GM12878 (cell line): ENCODE data around the gene GPR78. TPM values are rescaled to one million over a fixed set of nuclear protein-coding genes. Genes with fewer than 3 reads are reported as not detected.

Experiments
- ATAC-seq: fragments of 200-7000 bp; cut with Tn5 transposase; 3 replicates; pipeline ENCODE4 v1.9.1; 2020; ENCODE audit warnings: mild to moderate bottlenecking, moderate library complexity
- BruUV-seq: library from RNA; stranded (reverse); fragments of 400-500 nt; replicated peaks from 2 replicates; lab custom pipeline; 2021; lab: Mats Ljungman, UMichigan
- CTCF ChIA-PET: fragments of 300-600 bp; sonication (Branson Sonifier 250); formaldehyde crosslinking; extraction: SDS; loops from one replicate; lab custom pipeline; 2021; ENCODE audit warnings: inconsistent platforms; lab: Yijun Ruan, JAX
- POLR2A ChIA-PET: fragments of 350-600 bp; formaldehyde crosslinking; extraction: SDS; loops from one replicate; lab custom pipeline; 2021; ENCODE audit warnings: inconsistent platforms; lab: Charles Lee
- RAD21 ChIA-PET: fragments of 300-600 bp; sonication (Branson Sonifier 250); formaldehyde crosslinking; loops from one replicate; lab custom pipeline; 2023; ENCODE audit warnings: antibody characterized with exemption; ENCODE audit not compliant: unreplicated experiment; lab: Charles Lee
- SMC1A ChIA-PET: fragments of 300-600 bp; sonication (Branson Sonifier 250); formaldehyde crosslinking; loops from one replicate; lab custom pipeline; 2023; ENCODE audit not compliant: unreplicated experiment, uncharacterized antibody; lab: Charles Lee
- DNase-seq: peaks from one replicate; pipeline ENCODE4 v3.0.0-alpha.2; 2011; ENCODE audit warnings: low read depth, low spot score
- FAIRE-seq: peaks from 3 replicates; lab custom pipeline; 2011; peaks lifted over from hg19 to GRCh38; lab: Jason Lieb, UNC
- H2AFZ ChIP-seq: 2 replicates; pipeline ENCODE4 v1.6.0; 2011; ENCODE audit warnings: low read depth, low read length, control low read depth; ENCODE audit not compliant: control insufficient read depth
- H3K27ac ChIP-seq: 2 replicates; pipeline ENCODE4 v1.5.1; 2011; ENCODE audit warnings: control low read depth; ENCODE audit not compliant: control insufficient read depth, insufficient read depth
- H3K27me3 ChIP-seq, 2 experiments: replicated peaks in 1 of 2; 2 replicates each; pipeline versions ENCODE4 v1.6.0 to v1.6.1; 2011; ENCODE audit warnings: low read length in 1 of 2; ENCODE audit not compliant: control insufficient read depth in 2 of 2, insufficient read depth in 2 of 2
- H3K36me3 ChIP-seq, 2 experiments: 2 replicates each; pipeline ENCODE4 v1.5.1; 2011; ENCODE audit warnings: low read length in 1 of 2; ENCODE audit not compliant: control insufficient read depth in 2 of 2, insufficient read depth in 2 of 2
- H3K4me1 ChIP-seq: 2 replicates; pipeline ENCODE4 v1.6.1; 2011; ENCODE audit warnings: mild to moderate bottlenecking, low read length, moderate library complexity, mixed read lengths; ENCODE audit not compliant: control insufficient read depth, insufficient read depth
- H3K4me2 ChIP-seq: 2 replicates; pipeline ENCODE4 v1.6.0; 2011; ENCODE audit warnings: control low read depth; ENCODE audit not compliant: control insufficient read depth, insufficient read depth
- H3K4me3 ChIP-seq: fragments of 200-600 bp; sonication (generic); 2 replicates; pipeline ENCODE4 v1.5.1; 2016
- H3K79me2 ChIP-seq: 2 replicates; pipeline ENCODE4 v1.6.0; 2011; ENCODE audit warnings: low read length; ENCODE audit not compliant: control insufficient read depth, insufficient read depth
- H3K9ac ChIP-seq: 2 replicates; pipeline ENCODE4 v1.8.0; 2011; ENCODE audit warnings: low read length, control low read depth, mixed read lengths; ENCODE audit not compliant: control insufficient read depth, insufficient read depth
- H3K9me3 ChIP-seq: replicated peaks from 3 replicates; pipeline ENCODE4 v1.5.1; 2011; ENCODE audit warnings: mild to moderate bottlenecking, low read length; ENCODE audit not compliant: control insufficient read depth, insufficient read depth
- H4K20me1 ChIP-seq: 2 replicates; pipeline ENCODE4 v1.6.0; 2011; ENCODE audit not compliant: control insufficient read depth, insufficient read depth
- BRCA1 ChIP-seq: IDR thresholded peaks from 2 replicates; pipeline ENCODE4 v1.6.1; 2011; ENCODE audit warnings: low read depth, low read length, improper control_type of control experiment
- CBFB ChIP-seq: IDR thresholded peaks from 2 replicates; pipeline ENCODE4 v1.6.1; 2016; ENCODE audit warnings: antibody characterized with exemption, low read depth
- CEBPB ChIP-seq, 2 experiments: fragments of 150-350 bp in 1 of 2; IDR thresholded peaks; 2 replicates each; pipeline ENCODE4 v1.6.1; 2012 to 2014; ENCODE audit warnings: low read depth in 2 of 2, low read length in 2 of 2, borderline replicate concordance in 1 of 2, inconsistent platforms in 1 of 2
- CHD1 ChIP-seq: IDR thresholded peaks from 2 replicates; pipeline ENCODE4 v1.6.1; 2012; ENCODE audit warnings: low read depth, low read length, improper control_type of control experiment
- CREB1 ChIP-seq: IDR thresholded peaks from 2 replicates; pipeline ENCODE4 v1.6.1; 2012; ENCODE audit warnings: low read depth, mild to moderate bottlenecking, inconsistent platforms
- IKZF2 ChIP-seq, 2 experiments: fragments of 450-650 bp; IDR thresholded peaks; 2 replicates each; pipeline ENCODE4 v1.6.1; 2017; ENCODE audit warnings: mild to moderate bottlenecking in 2 of 2, moderate library complexity in 2 of 2
- MLLT1 ChIP-seq: fragments of 450-650 bp; IDR thresholded peaks from 2 replicates; pipeline ENCODE4 v1.6.1; 2016; ENCODE audit warnings: mild to moderate bottlenecking
- NRF1 ChIP-seq: conservative IDR thresholded peaks from 2 replicates; pipeline ENCODE4 v1.6.1; 2011; ENCODE audit warnings: mild to moderate bottlenecking, low read depth, low read length, improper control_type of control experiment
- RUNX3 ChIP-seq: IDR thresholded peaks from 2 replicates; pipeline ENCODE4 v1.6.1; 2012; ENCODE audit warnings: low read length, inconsistent platforms
- SP1 ChIP-seq: IDR thresholded peaks from one replicate; pipeline ENCODE4 v1.6.1; 2011; ENCODE audit warnings: low read depth, low read length
- SREBF1 ChIP-seq: IDR thresholded peaks from 2 replicates; pipeline ENCODE4 v1.6.1; 2012; ENCODE audit warnings: mild to moderate bottlenecking, low read length
- STAT1 ChIP-seq: fragments of 450-650 bp; conservative IDR thresholded peaks from 2 replicates; pipeline ENCODE4 v1.6.1; 2014; ENCODE audit warnings: antibody characterized with exemption, mild to moderate bottlenecking
- TCF3 ChIP-seq: IDR thresholded peaks from 2 replicates; pipeline ENCODE4 v1.6.1; 2012; ENCODE audit warnings: low read depth, mild to moderate bottlenecking, low read length, borderline replicate concordance; ENCODE audit not compliant: insufficient read depth
- ZBED1 ChIP-seq: IDR thresholded peaks from 2 replicates; pipeline ENCODE4 v1.6.1; 2016; ENCODE audit warnings: borderline replicate concordance
- WGBS: methylation state at CpG from one replicate; pipeline ENCODE4 v1.1.6; 2016; ENCODE audit warnings: low lambda C conversion rate; ENCODE audit not compliant: insufficient replicate concordance, insufficient coverage; ENCODE audit errors: missing lambda C conversion rate; 5-methylcytosine and 5-hydroxymethylcytosine counted together
- in situ Hi-C: fragments of 300-500 bp; cut with MboI; formaldehyde crosslinking; loops from 9 replicates; pipeline ENCODE4 v1.14.3; 2018; ENCODE audit warnings: mixed read lengths
- intact Hi-C: fragments of 100-400 bp; cut with micrococcal nuclease; formaldehyde crosslinking; loops from one replicate; pipeline ENCODE4 v1.14.2; 2022; ENCODE audit not compliant: unreplicated experiment
- polyA plus RNA-seq, 11 experiments: library from polyadenylated mRNA; depleted of rRNA in 4 of 11; unstranded in 6 of 11; stranded (reverse) in 5 of 11; fragments of >200 nt; fragmentation: Nextera tagmentation in 4 of 11; fragmentation: Illumina TruSeq in 1 of 11; extraction: Ambion mirVana in 4 of 11; extraction: Trizol in 1 of 11; gene quantifications; 1 replicate in 1 of 11; 2 replicates in 10 of 11; pipeline versions ENCODE4 v1.2.1 to v1.2.3, GENCODE V29; 2011 to 2016; ENCODE audit warnings: inconsistent platforms in 2 of 11, missing spikeins in 2 of 11, low read depth in 1 of 11
- total RNA-seq, 4 experiments: library from RNA; depleted of rRNA in 3 of 4; stranded (reverse); fragments of >200 nt in 3 of 4; fragmentation: Illumina TruSeq in 1 of 4; extraction: Trizol in 1 of 4; gene quantifications; 2 replicates each; pipeline versions ENCODE4 v1.2.1 to v1.2.3, GENCODE V29; 2013 to 2021
- TF ChIP-seq, protein P1 (sequence below): IDR thresholded peaks from 2 replicates; pipeline ENCODE4 v1.6.1; 2011; ENCODE audit warnings: borderline replicate concordance, low read depth, mild to moderate bottlenecking, moderate library complexity, low read length; ENCODE audit not compliant: insufficient read depth, poor library complexity, severe bottlenecking

GPR78 gene
- total and polyA plus RNA-seq, 10 of the 15 experiments (the other 5 are each of a cell fraction or from before 2014, with no cell fraction given) = 0.03 TPM; not detected in 9

DNA sequence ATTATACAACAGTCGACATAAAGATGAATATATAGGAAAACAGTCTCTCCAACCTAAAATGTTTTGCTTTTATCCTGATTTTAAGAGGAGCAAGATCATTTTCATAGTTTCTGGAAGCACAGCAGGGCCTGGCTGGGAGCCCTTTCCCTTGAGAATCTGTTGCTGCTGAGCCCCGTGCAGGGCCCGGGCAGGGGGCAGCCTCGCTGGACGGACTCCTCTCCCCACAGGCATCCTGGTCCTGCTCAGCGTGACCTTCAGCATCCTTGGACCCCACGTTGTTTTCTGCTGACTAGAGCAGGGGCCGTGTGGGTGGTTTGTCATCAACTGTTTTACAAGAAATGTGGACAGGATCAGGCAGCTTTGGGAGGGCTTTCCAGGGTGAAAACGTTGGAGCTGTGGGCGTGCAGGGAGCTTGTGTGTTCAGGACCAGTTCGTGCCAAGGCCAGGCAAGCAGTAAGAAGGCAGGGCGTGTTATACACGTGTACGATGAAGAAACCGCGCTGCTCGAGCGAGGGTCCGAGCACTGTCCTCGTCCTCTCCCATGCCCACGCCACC, 37.4 kb downstream of the GPR78 start:
- no peak for FAIRE-seq
- Histone ChIP-seq H3K27ac (no peak overlapping the region), H3K9ac (no peak overlapping the region), H3K79me2 (no peaks in the 10 kb centered on the region), H3K36me3 (no peaks in the 10 kb centered on the region; a peak in 1 of 4 replicates), H3K4me3 (no peak overlapping the region), H4K20me1 (no peaks in the 10 kb centered on the region), H3K9me3 (no peaks in the 10 kb centered on the region), H3K27me3 (no peaks in the 10 kb centered on the region; a peak in 1 of 4 replicates), H3K4me1 (no peaks in the 10 kb centered on the region), H3K4me2 (no peak overlapping the region), H2AFZ (no peak overlapping the region)
- intact Hi-C loops (no loop called here), in situ Hi-C loops (loop anchor here (10.0 kb wide), 1 partner anchor 307 kb away; no protein-coding TSS in a partner anchor)
- ChIA-PET CTCF (no interaction called here), POLR2A (no interaction called here), SMC1A (no interaction called here), RAD21 (no interaction called here)
- no TSS peak for BruUV-seq
- no peak for DNase-seq
- TF ChIP-seq, protein P1, sequence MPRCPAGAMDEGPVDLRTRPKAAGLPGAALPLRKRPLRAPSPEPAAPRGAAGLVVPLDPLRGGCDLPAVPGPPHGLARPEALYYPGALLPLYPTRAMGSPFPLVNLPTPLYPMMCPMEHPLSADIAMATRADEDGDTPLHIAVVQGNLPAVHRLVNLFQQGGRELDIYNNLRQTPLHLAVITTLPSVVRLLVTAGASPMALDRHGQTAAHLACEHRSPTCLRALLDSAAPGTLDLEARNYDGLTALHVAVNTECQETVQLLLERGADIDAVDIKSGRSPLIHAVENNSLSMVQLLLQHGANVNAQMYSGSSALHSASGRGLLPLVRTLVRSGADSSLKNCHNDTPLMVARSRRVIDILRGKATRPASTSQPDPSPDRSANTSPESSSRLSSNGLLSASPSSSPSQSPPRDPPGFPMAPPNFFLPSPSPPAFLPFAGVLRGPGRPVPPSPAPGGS = no peak
- no peak for TF ChIP-seq MLLT1
- no peak for TF ChIP-seq STAT1
- TF ChIP-seq IKZF2 (IDR thresholded peaks at IDR 0.05) = no peak
- TF ChIP-seq SREBF1 = no peak
- no peak for TF ChIP-seq RUNX3
- no peak for TF ChIP-seq TCF3
- TF ChIP-seq SP1 = no peak
- TF ChIP-seq ZBED1 = no peak
- TF ChIP-seq CEBPB (IDR thresholded peaks at IDR 0.05; ENCODE audit: borderline replicate concordance in 1 of 2, low read depth in 2 of 2, low read length in 2 of 2) = no peak
- no peak for TF ChIP-seq CBFB
- no peak for TF ChIP-seq NRF1
- no peak for TF ChIP-seq CREB1
- TF ChIP-seq BRCA1 = no peak
- TF ChIP-seq CHD1 = no peak
- 27% methylated on average over 21 of the region's 21 CpGs for WGBS
- no peak for ATAC-seq
